Frontal cortex (tissue), 4 donors: ENCODE measurements around the gene SPATA24. TPM values are rescaled to one million over a fixed set of nuclear protein-coding genes. Genes with fewer than 3 reads are reported as not detected.
A peak's percentile ranks its signal among the peaks of the same experiment; 100 is the strongest.
"Not testable (repeated sequence)": the region's sequence is repeated elsewhere in the genome, so short reads cannot be mapped to it uniquely, and the experiment has no call there.

Source experiments
- DNase-seq, 2 donors: peaks; one replicate each; pipeline ENCODE4 v3.0.0; 2012; ENCODE audit warnings: low spot score in 2 of 2
- FAIRE-seq: peaks from 2 replicates; lab custom pipeline; 2012; peaks lifted over from hg19 to GRCh38; lab: Jason Lieb, UNC
- total RNA-seq: library from RNA; depleted of rRNA; stranded (reverse); fragments of >200 nt; gene quantifications from one replicate; pipeline ENCODE4 v1.2.3, GENCODE V29; 2014
- donor health status: control.
- donor health status: control.
- donor health status: control.

SPATA24 gene, protein sequence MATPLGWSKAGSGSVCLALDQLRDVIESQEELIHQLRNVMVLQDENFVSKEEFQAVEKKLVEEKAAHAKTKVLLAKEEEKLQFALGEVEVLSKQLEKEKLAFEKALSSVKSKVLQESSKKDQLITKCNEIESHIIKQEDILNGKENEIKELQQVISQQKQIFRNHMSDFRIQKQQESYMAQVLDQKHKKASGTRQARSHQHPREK
- 1.6 TPM for total RNA-seq

- peak; percentile 84 to 93 for DNase-seq
- no peak for FAIRE-seq
Measured at GRCh38 chr5:139403787-139404483, at the start of gene SPATA24. Gene SPATA24, minus strand, starts transcription at chr5:139404089. Its CDS starts 29 bp downstream, at chr5:139404060.

- no peak for FAIRE-seq
- DNase-seq: no peak
Measured at GRCh38 chr5:139451878-139452660, 48.2 kb upstream of the SPATA24 start.

DNA sequence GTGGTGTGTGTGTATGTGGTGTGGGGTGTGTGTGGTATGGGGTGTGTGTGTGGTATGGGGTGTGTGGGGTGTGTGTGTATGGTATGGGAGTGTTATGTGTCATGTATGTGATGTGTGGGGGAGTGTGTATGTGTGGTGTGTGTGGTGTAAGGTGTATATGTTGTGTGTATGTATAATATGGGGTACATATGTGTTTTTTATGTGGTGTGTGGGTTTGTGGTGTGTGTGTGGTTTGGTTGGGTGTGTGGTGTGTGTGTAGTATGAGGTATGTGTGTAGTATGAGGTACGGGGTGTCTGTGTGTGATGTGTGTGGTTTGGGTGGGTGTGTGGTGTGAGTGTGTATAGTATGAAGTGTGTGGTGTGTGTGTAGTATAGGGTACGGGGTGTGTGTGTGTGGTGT lies 47.3 kb upstream of the SPATA24 start:
- DNase-seq (no peak), FAIRE-seq (no peak)

DNA sequence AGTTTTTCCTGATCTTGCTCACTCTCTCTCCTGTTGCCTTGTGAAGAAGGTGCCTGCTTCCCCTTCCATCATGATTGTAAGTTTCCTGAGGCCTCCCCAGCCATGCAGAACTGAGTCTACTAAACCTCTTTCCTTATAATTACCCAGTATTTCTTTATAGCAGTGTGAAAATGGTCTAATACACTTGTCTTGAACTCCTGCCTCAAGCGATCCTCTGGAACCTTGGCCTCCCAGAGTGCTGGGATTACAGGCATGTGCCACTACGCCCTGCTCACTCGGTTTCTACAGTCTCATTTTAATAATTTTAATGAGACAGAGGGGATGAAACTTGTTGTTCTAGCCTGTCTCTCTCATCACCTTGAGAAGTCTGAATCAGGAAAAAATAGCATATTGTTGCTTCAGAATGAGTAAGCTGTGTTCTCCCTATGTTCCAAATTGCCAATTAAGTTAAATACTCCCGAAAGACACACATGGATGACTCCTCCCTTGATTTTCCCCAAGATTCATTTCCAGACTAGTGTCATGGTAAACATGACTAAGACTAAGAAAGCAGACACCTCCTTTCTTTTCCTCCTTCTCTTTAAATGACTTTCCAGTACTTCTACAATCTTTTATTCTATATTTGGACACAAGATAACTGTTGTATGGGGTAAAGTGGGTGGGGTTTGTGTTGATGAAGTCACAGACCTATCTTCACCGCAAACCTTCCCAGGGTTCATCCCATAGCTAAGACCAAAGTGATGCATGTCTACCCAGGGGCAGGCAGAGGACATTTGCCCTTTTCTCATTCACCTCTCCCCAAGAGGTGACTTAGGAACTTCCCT lies 43.3 kb upstream of the SPATA24 start:
- no peak for DNase-seq
- no peak for FAIRE-seq

GRCh38 chr5:139445325-139446170 lies 41.7 kb upstream of the SPATA24 start:
- FAIRE-seq: no peak
- DNase-seq: no peak

- no peak for FAIRE-seq
- DNase-seq: no peak
Measured at GRCh38 chr5:139443831-139444453, 40.1 kb upstream of the SPATA24 start.

GRCh38 chr5:139440416-139440815 lies 36.5 kb upstream of the SPATA24 start:
- FAIRE-seq, DNase-seq: not testable (repeated sequence)

GRCh38 chr5:139439013-139439903 lies 35.4 kb upstream of the SPATA24 start, which contains the start of gene DNAJC18:
Gene DNAJC18, minus strand, starts transcription at chr5:139439525. Its CDS starts 80 bp downstream, at chr5:139439445.
- FAIRE-seq (no peak), DNase-seq (peak; percentile 89 to 93)

- DNase-seq (no peak), FAIRE-seq (no peak)
Measured at GRCh38 chr5:139438707-139439012, 34.8 kb upstream of the SPATA24 start.

GRCh38 chr5:139435676-139436075 lies 31.8 kb upstream of the SPATA24 start:
- no peak for DNase-seq
- no peak for FAIRE-seq

DNA sequence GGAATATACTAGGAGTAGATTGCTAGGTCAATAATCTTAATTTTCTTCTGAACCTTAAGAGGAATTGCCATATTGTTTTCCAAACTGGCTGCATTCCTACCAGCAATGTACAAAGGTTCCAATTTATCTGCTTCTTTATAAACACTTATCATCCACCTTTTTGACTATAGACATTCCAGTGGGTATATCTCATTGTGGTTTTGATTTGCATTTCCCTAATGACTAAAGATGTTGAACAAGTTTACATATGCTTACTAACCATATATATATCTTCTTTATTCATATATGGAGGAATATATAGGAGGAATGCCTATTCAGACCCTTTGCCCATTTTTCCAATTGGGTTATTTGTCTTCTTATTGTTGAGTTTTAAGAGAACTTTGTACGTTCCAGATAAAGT lies 27.8 kb upstream of the SPATA24 start:
- FAIRE-seq (no peak), DNase-seq (no peak)

DNA sequence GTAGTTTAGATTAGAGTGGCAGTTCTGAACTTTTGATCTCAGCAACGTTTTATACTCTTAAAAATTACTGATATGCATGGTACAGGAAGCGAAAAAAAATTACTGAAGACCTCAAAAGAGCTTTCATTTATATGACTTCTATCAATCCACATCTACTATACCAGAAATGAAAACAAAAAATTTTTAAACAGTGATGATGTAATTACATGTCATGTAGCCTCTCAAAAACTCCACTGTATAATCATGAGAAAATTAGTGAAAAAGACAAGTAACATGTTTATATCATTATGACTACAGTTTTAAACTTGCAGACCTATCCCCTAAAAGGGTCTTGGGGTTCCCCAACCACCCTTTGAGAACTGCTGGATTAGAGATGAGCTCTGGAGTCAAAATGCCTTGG lies 26.1 kb upstream of the SPATA24 start:
- DNase-seq (no peak), FAIRE-seq (no peak)

DNA sequence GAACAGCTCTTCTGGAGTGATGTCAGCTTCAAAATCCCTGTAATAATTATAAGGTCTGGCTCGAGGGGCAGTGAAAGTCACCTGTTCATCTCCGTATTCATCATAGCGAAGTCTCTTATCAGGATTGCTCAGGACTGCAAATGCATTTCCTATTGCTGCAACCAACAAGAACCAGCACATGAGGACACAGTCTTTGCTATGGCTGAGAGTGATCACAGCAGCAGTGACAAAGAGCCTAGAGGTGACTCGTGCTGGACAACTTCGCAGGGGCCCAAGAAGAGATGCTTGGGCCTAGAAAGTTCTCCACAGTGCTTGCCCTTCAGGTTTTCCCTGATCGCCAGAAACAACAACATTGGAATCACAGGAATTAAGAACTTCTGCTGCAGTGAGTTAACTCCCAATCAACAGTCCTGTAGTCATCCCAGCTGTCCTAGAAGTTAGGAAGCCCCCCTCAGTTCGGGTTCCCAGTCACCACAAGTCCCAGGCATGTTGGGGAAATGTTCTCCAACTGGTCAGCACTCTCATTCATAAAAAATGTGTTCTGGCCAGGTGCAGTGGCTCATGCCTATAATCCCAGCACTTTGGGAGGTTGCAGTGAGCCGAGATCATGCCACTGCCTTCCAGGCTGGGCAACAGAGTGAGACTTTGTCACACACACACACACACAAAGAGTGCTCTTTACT lies 22.5 kb upstream of the SPATA24 start:
- no peak for DNase-seq
- FAIRE-seq: no peak

- DNase-seq (no peak), FAIRE-seq (no peak)
Measured at GRCh38 chr5:139425497-139425896, 21.6 kb upstream of the SPATA24 start.

- DNase-seq (peak in 1 of 2 donors; percentile 70), FAIRE-seq (peak; percentile 84)
Measured at GRCh38 chr5:139422307-139422893, 18.5 kb upstream of the SPATA24 start.

DNA sequence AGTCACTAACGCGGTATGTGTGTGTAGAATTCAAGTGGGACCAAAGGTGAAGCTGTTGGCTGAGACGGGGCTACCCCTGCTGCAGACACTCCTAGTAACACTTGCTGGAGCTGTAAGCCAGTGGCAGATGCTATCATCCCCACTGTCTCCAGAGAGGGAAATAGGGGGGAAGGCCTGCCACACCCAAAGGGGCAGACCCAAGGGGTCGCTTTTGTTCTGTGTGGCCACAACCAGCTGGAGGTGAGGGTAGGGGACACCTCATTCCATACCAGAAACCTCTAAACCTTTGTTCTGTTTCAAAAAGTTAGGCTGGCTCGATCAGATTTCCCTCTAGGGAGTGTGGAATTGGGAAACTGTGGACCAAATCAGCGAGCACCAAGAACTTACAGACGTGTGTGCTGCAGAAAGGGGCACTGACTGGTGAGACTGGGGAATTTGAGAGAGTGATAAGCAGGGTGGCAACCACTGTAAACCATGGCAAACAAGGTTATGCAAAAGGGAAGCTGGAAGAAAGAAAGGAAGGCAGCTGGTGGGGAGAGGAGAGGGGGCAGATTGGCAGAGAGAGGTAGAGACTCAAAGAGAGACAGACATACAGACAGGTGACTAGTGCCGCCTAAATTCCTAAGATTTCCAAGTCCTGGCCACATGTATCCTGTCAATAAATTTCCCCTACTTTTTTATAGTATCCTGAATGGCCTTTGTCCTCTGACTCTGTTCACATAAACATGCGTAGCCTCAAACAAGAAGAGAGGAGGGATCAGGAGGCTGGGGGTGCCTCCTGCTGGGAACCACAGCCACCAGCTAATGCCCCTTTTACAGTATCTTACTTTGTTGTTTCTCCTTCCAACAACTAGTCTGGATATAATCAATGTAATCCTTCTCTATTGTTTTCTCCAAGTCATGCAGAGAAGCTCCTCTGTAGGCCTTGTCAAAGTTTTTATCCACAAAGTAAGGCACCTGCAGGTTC lies 15.6 kb upstream of the SPATA24 start:
- FAIRE-seq: no peak

More for the DNA sequence above, 15.6 kb upstream of the SPATA24 start:
- DNase-seq: no peak
